GM21576 (cell line): ENCODE measurements around the gene MAP3K21.

ENCODE experiments used
- ATAC-seq: cut with Tn5 transposase; IDR thresholded peaks from one replicate; pipeline ENCODE4 v1.9.1; 2021; ENCODE audit warnings: mild to moderate bottlenecking, moderate library complexity; ENCODE audit not compliant: unreplicated experiment

The MAP3K21 gene

GRCh38 chr1:233323718-233324117, 3.8 kb upstream of the MAP3K21 start:
- ATAC-seq, result no peak

- ATAC-seq, result no peak
These were observed 1.2 kb upstream of the MAP3K21 start for GRCh38 chr1:233326319-233326718.

GRCh38 chr1:233326811-233327650, 493 bp upstream of the MAP3K21 start:
- ATAC-seq, result peak; percentile 88

GRCh38 chr1:233328142-233328921, 808 bp downstream of the MAP3K21 start:
- peak; percentile 22 for ATAC-seq

- ATAC-seq, result no peak
These were observed 4.4 kb downstream of the MAP3K21 start for GRCh38 chr1:233331676-233332519.

GRCh38 chr1:233333086-233333485, 5.6 kb downstream of the MAP3K21 start:
- ATAC-seq, result no peak

GRCh38 chr1:233334092-233334491, 6.6 kb downstream of the MAP3K21 start:
- ATAC-seq, result no peak

- no peak for ATAC-seq
These were observed 9.3 kb downstream of the MAP3K21 start for GRCh38 chr1:233336554-233337456.

- ATAC-seq, result no peak
These were observed 10.0 kb downstream of the MAP3K21 start for GRCh38 chr1:233337505-233337904.

GRCh38 chr1:233338102-233338501, 10.6 kb downstream of the MAP3K21 start:
- no peak for ATAC-seq

- ATAC-seq, result no peak
These were observed 12.6 kb downstream of the MAP3K21 start for GRCh38 chr1:233340031-233340555.

- ATAC-seq, result no peak
These were observed 13.5 kb downstream of the MAP3K21 start for GRCh38 chr1:233340966-233341516.

GRCh38 chr1:233342086-233342485, 14.6 kb downstream of the MAP3K21 start:
- ATAC-seq, result no peak

GRCh38 chr1:233343262-233343661, 15.7 kb downstream of the MAP3K21 start:
- ATAC-seq, result no peak

GRCh38 chr1:233347338-233347737, 19.8 kb downstream of the MAP3K21 start:
- no peak for ATAC-seq

GRCh38 chr1:233349137-233349536, 21.6 kb downstream of the MAP3K21 start:
- ATAC-seq, result no peak

- ATAC-seq, result no peak
These were observed 27.5 kb downstream of the MAP3K21 start for GRCh38 chr1:233354983-233355382.

GRCh38 chr1:233355841-233356704, 28.5 kb downstream of the MAP3K21 start:
- no peak for ATAC-seq

- no peak for ATAC-seq
These were observed 29.1 kb downstream of the MAP3K21 start for GRCh38 chr1:233356705-233356987.
